Measurements from ENCODE around the gene TOP2B. TPM values are rescaled to one million over a fixed set of nuclear protein-coding genes. Genes with fewer than 3 reads are reported as not detected.

The TOP2B gene
- total RNA-seq, 1 experiment from 2014 or later: 45.4 TPM

GRCh38 chr3:25581823-25582222 lies 82.9 kb downstream of the TOP2B start:
- H3K27me3 ChIP-seq: no peaks in the 10 kb centered on the region
- H3K36me3 ChIP-seq: no peaks in the 10 kb centered on the region
- peak; percentile 7 for DNase-seq

GRCh38 chr3:25581335-25581734 lies 83.4 kb downstream of the TOP2B start:
- Histone ChIP-seq H3K27me3 (no peaks in the 10 kb centered on the region), H3K4me3 (no peak overlapping the region), H3K9me3 (no peaks in the 10 kb centered on the region), H3K36me3 (no peaks in the 10 kb centered on the region)
- DNase-seq: no peak

More at GRCh38 chr3:25581823-25582222, 82.9 kb downstream of the TOP2B start:
- H3K9me3 ChIP-seq: no peaks in the 10 kb centered on the region
- H3K4me3 ChIP-seq: no peak overlapping the region

- DNase-seq: no peak
- Histone ChIP-seq H3K9me3 (no peaks in the 10 kb centered on the region), H3K4me3 (no peak overlapping the region), H3K27me3 (no peaks in the 10 kb centered on the region), H3K36me3 (no peaks in the 10 kb centered on the region)
Observed at GRCh38 chr3:25580534-25580933, 84.2 kb downstream of the TOP2B start.

DNA sequence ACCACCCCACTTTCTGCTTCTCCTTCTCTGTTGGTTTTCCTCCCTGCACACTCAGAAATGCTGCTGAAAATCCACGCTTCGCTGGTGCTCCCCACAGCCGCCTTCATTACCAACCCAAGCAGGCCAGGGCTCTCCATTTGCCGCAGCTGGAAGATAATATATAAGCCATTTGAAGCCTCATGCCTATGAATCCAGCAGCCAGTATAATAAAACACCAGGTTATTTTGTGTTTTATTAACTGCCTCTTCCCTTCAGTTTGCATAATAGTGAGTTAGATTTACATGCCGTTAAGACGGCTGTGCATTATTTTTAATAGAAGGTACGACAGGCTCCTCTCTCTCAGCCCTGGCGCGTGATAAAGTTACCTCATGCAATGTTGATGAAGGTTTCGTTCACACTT lies 86.6 kb downstream of the TOP2B start:
- Histone ChIP-seq H3K27me3 (no peaks in the 10 kb centered on the region), H3K36me3 (no peaks in the 10 kb centered on the region), H3K4me3 (no peak overlapping the region), H3K9me3 (no peaks in the 10 kb centered on the region)
- DNase-seq: no peak

DNA sequence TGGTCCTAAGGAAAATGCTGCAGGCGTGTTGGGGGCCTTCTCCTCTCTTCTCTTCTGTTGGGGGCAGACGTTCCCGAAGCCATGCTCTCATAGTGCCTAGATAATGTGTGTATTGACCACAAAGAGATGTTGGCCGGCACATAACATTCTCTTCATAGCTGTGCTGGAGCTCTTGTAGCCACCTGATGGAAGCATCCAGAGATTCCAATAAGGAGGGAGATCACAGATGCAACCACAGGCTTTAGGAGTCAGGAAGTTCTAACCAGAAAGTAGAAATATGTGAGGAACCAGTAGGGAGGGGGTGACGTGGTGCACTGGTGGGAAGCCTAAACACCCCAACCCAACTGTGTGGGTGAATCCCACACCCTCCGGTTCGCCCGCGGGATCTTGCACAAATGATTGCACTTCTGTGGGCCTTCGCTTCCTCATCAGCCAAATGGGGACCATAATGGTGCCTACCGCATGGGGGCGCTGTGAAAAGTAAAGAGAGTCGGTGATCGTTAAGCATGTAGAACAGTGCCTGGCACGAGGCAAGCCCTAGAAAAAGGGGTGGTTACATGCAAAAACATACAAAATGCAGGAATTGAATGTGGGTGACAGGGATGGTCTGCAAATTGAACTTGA lies 87.8 kb downstream of the TOP2B start:
- no peaks in the 10 kb centered on the region for H3K36me3 ChIP-seq
- H3K27me3 ChIP-seq: no peaks in the 10 kb centered on the region
- no peak overlapping the region for H3K4me3 ChIP-seq
- DNase-seq: no peak
- no peaks in the 10 kb centered on the region for H3K9me3 ChIP-seq

GRCh38 chr3:25576146-25576545 lies 88.6 kb downstream of the TOP2B start:
- no peaks in the 10 kb centered on the region for H3K27me3 ChIP-seq

DNA sequence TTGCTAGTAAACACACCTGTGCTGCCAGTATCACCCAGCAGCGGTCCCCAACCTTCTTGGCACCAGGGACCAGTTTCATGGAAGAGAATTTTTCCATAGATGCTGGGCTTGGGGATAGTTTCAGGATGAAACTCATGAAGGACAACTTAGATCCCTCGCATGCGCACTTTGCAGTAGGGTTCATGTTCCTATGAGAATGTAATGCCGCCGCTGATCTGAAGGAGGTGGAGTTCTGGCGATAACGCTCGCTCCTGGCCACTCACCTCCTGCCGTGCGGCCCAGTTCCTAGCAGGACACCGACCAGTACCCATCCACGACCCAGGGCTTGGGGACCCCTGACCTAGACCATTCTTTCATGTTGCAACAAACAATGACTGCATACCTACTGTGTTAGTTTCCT lies 89.7 kb downstream of the TOP2B start:
- DNase-seq: no peak
- Histone ChIP-seq H3K36me3 (no peaks in the 10 kb centered on the region), H3K9me3 (no peaks in the 10 kb centered on the region), H3K27me3 (no peaks in the 10 kb centered on the region), H3K4me3 (no peak overlapping the region)

More at GRCh38 chr3:25576146-25576545, 88.6 kb downstream of the TOP2B start:
- Histone ChIP-seq H3K9me3 (no peaks in the 10 kb centered on the region), H3K36me3 (no peaks in the 10 kb centered on the region), H3K4me3 (no peak overlapping the region)
- no peak for DNase-seq

- Histone ChIP-seq H3K27me3 (no peaks in the 10 kb centered on the region), H3K36me3 (no peaks in the 10 kb centered on the region), H3K4me3 (no peak overlapping the region), H3K9me3 (no peaks in the 10 kb centered on the region)
- no peak for DNase-seq
Observed at GRCh38 chr3:25574172-25574765, 90.4 kb downstream of the TOP2B start.

DNA sequence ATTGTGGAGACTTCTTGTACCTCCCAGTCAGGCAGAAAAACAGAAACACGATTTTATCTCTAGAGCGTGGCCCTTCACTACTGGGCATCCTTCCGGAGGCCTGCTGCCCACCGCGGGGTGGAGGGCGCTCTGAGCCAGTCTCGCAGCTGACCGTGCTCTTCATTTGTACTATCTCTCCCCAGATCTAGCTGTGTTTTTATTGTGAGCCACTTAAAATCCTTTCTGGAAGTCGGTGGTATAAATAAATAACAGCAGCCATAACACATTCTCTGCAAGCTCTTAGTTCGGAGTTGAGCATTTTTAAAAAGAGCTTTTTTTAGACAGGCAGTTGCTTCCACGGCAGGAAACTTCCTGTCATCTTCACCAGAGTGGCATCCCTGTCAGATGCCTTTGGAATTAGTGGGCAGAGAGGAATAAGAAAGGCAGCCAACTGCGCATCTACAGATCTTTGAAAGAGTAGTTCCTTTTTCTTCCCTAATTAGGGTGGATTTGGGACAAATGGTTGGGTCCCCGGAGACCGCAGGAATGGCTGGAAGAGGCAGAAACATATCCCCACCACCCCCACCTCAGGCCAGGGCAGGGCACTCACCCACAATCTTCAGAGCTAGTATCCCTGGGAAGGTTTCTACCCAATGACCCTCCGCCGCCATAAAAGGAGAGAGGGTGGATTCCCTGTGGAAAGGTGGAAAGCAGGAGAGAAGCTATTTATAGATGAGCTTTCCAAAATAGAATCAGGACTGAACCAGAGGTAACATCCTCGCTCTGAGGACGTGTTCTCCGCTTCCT lies 91.1 kb downstream of the TOP2B start:
- Histone ChIP-seq H3K36me3 (no peaks in the 10 kb centered on the region), H3K4me3 (no peak overlapping the region), H3K27me3 (no peaks in the 10 kb centered on the region), H3K9me3 (no peaks in the 10 kb centered on the region)
- peak; percentile 65 for DNase-seq

DNA sequence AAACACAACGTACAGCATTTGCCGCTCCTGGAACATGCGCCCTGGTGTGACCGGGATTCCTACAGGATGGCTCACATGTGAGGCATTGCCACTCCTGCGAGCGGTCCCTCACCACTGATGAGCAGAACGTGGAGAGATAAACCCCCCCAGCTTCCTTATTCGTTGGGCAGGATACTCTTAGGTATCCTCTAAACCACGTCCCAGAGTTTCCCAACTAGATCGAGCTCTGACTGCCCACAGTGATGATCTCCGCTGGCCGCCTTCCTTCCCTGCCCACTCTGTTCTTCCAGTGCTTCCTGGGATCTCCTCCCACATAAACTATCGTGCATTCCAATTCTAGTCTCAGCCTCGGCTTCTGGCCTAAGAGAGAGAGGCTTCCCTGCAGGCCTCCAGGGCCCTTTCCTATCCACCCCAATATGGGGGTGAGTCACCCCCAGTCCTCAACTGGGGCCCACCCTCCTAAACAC lies 91.8 kb downstream of the TOP2B start:
- Histone ChIP-seq H3K4me3 (no peak overlapping the region), H3K27me3 (no peaks in the 10 kb centered on the region), H3K9me3 (no peaks in the 10 kb centered on the region), H3K36me3 (no peaks in the 10 kb centered on the region)
- DNase-seq: peak; percentile 48

- no peaks in the 10 kb centered on the region for H3K9me3 ChIP-seq
- no peaks in the 10 kb centered on the region for H3K27me3 ChIP-seq
- H3K4me3 ChIP-seq: no peak overlapping the region
- no peaks in the 10 kb centered on the region for H3K36me3 ChIP-seq
- DNase-seq: no peak
Observed at GRCh38 chr3:25572336-25572735, 92.4 kb downstream of the TOP2B start.

DNA sequence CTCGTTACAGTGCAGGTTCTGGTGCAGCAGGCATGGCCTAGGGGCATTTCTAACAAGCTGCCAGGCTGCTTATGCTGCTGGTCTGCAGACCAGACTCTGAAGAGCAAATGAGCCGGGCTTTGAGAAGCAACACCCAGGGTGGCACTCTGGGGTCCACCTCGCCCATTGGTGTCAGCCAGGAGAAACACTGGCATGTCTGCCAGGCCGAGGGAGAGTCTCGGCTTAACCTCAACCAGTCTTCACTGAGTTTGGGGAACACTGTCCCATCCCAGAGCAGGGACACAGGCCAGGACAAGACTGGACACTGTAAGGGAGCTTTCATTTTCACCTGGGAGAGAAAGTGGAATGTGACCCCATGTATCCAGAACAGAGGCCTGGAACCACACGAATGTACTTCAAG lies 93.4 kb downstream of the TOP2B start:
- Histone ChIP-seq H3K36me3 (no peaks in the 10 kb centered on the region), H3K27me3 (no peaks in the 10 kb centered on the region), H3K9me3 (no peaks in the 10 kb centered on the region), H3K4me3 (no peak overlapping the region)
- no peak for DNase-seq

DNA sequence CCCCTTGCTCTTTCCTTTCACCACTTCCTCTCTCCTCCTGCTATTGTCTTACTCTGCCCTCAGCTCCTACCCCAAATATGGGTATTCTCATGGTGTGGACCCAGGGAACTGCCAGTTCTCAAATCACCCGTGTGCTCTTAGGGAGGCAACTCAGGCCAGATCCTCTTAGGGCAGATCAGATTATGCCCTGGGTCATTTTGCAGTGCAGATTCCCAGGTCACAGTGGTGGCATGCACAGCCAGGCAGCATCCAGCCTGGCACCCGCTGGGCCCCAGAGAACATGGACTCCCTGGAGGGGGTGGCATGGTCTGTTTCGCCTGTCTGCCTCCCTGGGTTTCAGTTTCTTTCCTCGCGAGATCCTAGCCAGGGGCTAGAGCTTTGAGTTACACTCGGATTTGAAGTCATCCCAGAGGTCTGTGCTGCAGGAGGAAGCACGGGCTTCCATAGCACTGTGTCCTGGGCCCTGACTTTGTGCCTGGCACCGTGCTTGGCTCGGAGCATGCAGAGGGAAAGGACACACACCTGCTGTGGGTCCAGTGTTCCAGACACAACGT lies 96.1 kb downstream of the TOP2B start:
- Histone ChIP-seq H3K27me3 (no peaks in the 10 kb centered on the region), H3K4me3 (no peak overlapping the region), H3K36me3 (no peaks in the 10 kb centered on the region), H3K9me3 (no peaks in the 10 kb centered on the region)
- DNase-seq: no peak

DNA sequence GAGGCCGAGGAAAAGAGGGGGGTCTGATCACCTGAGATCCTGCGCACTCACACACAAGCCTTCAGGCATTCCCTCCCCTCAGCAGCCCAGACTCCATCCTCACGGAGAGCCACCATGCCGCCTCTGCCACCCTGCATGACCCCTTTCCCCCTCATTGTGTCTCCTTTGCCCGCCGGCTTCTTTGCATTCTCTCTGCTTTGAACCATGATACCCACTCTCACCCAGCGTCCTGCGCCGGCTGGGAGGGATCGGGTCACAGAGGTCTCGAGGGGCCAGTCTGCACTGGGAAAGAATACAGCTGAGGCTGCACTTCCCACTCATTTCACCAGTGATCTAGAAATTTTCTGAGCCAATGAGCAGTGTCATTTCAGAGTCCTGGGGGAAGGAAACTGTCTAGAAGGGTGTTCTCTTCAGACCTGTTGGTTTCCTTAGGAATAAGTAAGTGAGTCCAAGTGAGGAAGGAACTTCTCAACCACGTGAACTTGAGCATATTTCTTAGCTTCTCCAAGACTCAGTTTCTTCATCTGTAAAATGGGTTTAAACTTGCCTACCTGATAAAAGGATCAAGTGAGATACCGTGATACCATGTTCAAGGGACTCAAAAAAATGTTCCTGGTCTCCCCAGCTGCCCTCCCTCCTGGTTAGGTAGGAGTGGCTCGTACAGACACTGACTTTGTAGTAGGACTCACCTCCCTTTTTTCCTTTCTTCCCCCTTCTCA lies 96.7 kb downstream of the TOP2B start:
- Histone ChIP-seq H3K9me3 (no peaks in the 10 kb centered on the region), H3K4me3 (no peak overlapping the region), H3K36me3 (no peaks in the 10 kb centered on the region), H3K27me3 (no peaks in the 10 kb centered on the region)
- no peak for DNase-seq

DNA sequence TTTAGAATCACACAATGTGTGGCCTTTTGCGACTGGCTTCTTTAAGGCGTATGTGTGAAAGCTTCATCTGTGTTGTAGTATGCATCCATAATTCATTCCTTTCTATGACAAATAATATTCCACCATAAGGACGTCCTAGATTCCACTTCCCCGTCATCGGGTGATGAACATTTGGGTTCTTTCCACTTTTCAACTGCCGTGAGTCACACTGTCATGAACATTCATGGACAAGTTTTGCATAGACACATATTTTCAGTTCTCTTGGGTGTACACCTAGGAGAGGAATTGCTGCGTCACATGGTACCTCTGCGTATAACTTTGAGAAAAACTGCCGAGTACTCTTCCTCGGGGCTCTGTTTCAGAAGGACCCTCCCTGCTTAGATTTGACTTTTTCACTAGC lies 97.3 kb downstream of the TOP2B start:
- Histone ChIP-seq H3K9me3 (no peaks in the 10 kb centered on the region), H3K4me3 (no peak overlapping the region), H3K27me3 (no peaks in the 10 kb centered on the region), H3K36me3 (no peaks in the 10 kb centered on the region)
- no peak for DNase-seq

GRCh38 chr3:25566358-25566920 lies 98.3 kb downstream of the TOP2B start:
- DNase-seq: no peak
- Histone ChIP-seq H3K27me3 (no peaks in the 10 kb centered on the region), H3K4me3 (no peak overlapping the region), H3K36me3 (no peaks in the 10 kb centered on the region), H3K9me3 (no peaks in the 10 kb centered on the region)

Measured in MG63 (cell line).